ENCODE data around the gene TANK.
A peak's percentile ranks its signal among the peaks of the same experiment; 100 is the strongest.

TANK gene

DNA sequence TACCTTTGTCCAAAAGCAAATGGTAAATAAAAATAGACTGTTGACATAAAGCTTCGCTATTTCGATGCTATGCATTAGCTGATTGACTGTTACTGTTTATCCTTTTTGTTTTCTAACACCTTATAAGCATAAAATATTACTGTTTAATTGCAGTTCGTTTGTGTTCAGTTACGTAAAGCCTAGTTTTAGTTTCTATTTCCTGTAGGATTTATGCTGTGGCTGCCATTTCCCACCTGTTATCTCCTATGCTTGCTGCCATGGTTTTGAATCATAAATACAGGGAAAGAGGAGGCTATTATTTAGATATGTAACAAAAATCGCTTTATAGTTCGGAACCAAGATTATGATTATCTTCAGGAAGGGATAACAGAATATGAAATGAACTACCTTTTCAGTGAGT, 3.9 kb downstream of the TANK start:
- no peak overlapping the region for H3K4me3 ChIP-seq (ENCODE audit: low read depth, low read length)
- no peak for DNase-seq (ENCODE audit: low read depth)
- in situ Hi-C loops (cut with HindIII; ENCODE audit: low sequenced_read_pairs) = no loop called here
- TF ChIP-seq, protein P1, sequence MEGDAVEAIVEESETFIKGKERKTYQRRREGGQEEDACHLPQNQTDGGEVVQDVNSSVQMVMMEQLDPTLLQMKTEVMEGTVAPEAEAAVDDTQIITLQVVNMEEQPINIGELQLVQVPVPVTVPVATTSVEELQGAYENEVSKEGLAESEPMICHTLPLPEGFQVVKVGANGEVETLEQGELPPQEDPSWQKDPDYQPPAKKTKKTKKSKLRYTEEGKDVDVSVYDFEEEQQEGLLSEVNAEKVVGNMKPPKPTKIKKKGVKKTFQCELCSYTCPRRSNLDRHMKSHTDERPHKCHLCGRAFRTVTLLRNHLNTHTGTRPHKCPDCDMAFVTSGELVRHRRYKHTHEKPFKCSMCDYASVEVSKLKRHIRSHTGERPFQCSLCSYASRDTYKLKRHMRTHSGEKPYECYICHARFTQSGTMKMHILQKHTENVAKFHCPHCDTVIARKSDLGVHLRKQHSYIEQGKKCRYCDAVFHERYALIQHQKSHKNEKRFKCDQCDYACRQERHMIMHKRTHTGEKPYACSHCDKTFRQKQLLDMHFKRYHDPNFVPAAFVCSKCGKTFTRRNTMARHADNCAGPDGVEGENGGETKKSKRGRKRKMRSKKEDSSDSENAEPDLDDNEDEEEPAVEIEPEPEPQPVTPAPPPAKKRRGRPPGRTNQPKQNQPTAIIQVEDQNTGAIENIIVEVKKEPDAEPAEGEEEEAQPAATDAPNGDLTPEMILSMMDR (IDR thresholded peaks at IDR 0.05; ENCODE audit: low read depth, low read length, missing control alignments) = no peak

DNA sequence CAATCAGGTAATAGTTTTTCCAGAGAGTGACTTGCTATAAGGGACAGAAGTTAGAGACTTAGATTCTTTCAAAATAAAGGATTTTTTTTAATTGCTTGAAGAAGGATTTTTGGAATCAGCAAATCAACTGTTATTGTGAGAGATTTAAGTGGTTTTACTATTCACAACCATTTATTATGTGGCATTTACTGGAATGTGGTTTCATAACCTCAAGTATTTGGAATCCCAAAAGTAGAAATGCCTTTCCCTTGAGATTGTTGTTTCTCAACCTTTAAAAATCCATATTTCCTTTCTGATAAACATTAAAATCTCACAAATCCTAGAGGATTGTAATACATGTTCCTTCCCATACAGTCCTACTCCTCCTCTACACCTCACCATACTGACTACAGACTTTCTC, 5.0 kb downstream of the TANK start:
- in situ Hi-C loops (cut with HindIII; ENCODE audit: low sequenced_read_pairs) = no loop called here
- peak; percentile 72 for DNase-seq (ENCODE audit: low read depth)
- TF ChIP-seq, protein P1 (IDR thresholded peaks at IDR 0.05; ENCODE audit: low read depth, low read length, missing control alignments) = no peak
- H3K4me3 ChIP-seq (ENCODE audit: low read depth, low read length) = no peak overlapping the region

DNA sequence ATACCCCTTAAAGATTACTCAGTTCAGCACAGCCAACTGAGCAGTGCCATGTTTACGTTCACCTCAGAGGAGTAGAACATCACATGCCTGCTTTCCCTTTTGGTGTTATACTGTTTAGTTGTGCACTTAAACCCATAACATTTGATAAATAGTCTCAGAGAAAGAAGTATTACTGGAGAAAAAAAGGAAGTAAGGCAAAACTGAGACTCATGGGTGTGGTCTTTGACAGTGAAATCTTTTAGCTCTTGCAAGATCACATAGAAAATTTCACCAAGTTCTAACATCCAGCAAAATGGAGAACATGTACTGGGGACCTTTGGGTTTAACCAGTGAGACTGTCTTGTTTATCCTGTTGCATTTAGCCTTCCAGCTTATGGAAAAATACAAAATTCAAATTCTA, 5.6 kb downstream of the TANK start:
- TF ChIP-seq, protein P1 (IDR thresholded peaks at IDR 0.05; ENCODE audit: low read depth, low read length, missing control alignments) = no peak
- H3K4me3 ChIP-seq (ENCODE audit: low read depth, low read length) = no peak overlapping the region
- in situ Hi-C loops (cut with HindIII; ENCODE audit: low sequenced_read_pairs) = no loop called here
- no peak for DNase-seq (ENCODE audit: low read depth)

DNA sequence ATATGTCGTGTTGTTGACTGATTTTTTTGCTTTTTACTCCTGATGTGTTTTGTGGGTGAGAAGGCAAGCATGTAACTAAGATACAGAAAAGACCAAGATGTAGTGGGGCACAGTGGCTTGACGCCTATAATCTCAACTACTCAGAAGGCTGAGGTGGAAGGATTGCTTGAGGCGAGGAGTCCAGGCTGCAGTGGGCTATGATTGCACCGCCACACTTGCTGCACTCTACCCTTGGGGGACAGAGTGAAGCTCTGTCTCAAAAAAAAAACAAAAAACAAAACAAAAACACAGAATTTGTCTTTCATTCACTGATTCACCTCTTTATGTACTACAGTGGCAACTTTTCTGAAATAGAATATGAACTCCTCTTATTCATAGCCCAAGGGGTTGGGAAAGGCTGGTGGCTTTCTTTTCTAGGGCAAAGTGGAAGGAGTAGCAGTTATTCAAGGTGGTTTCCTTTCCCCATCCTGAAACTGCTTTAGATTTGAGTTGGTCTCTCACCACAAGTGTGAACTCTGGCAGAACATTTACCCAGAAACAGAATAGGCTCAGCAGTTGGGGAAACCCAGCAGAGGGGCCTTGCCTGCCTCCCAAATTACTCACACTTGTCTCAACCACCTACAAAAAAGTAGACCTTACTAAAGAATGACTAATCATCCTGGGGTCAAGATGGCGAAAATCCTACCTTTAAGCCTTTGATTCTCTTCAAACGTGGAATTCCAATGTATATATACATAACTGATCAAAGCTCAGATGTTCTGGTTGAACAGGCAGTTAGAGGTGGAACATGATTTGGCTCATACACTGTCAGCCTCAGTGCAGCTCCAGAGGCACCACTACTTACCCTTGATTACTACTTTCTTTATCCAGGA, 6.5 kb downstream of the TANK start:
- in situ Hi-C loops (cut with HindIII; ENCODE audit: low sequenced_read_pairs) = no loop called here
- DNase-seq (ENCODE audit: low read depth) = peak; percentile 75
- H3K4me3 ChIP-seq (ENCODE audit: low read depth, low read length) = no peak overlapping the region
- TF ChIP-seq, protein P1 (IDR thresholded peaks at IDR 0.05; ENCODE audit: low read depth, low read length, missing control alignments) = no peak

DNA sequence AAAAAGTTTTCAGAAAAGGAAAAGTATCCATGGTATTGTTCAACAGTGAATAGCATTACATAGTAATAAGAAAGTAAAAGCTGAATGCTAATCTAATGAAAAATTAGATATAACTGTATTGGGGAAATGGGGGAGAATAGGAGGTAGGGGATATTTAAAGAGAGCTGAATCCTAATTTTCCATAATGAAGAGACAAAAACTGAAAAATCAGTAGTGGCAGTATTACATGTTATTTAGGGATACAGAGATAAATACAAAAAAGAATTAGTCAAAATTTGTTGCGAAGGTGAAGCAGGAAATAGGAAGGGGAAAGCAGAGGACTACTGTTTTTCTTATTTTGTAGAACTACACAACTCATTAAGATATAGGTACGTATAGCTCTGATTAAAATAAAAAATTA, 9.1 kb downstream of the TANK start:
- DNase-seq (ENCODE audit: low read depth) = no peak
- TF ChIP-seq, protein P1 (IDR thresholded peaks at IDR 0.05; ENCODE audit: low read depth, low read length, missing control alignments) = no peak
- in situ Hi-C loops (cut with HindIII; ENCODE audit: low sequenced_read_pairs) = no loop called here
- H3K4me3 ChIP-seq (ENCODE audit: low read depth, low read length) = no peak overlapping the region

DNA sequence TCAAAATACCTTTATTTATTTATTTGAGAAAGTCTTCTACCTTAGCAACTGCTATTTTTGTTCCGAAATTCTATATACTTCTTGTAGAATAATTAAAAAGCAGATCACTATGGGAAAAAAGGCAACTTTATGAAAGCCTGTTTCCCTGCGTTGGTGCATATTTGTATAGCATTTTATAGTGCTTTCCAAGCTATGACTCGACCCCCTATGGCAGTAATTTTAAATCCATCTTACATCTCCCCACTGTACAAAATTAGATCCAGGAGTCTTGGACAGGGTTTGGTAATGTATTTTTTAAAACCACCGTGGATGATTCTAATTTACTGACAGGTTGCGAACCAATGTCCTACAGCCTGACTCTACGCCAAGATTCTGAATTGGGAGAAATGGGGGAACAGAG, 10.1 kb downstream of the TANK start:
- in situ Hi-C loops (cut with HindIII; ENCODE audit: low sequenced_read_pairs) = no loop called here
- DNase-seq (ENCODE audit: low read depth) = no peak
- H3K4me3 ChIP-seq (ENCODE audit: low read depth, low read length) = no peak overlapping the region
- TF ChIP-seq, protein P1 (IDR thresholded peaks at IDR 0.05; ENCODE audit: low read depth, low read length, missing control alignments) = no peak

Data from astrocyte of the cerebellum (primary cell).